HPDE6-E6E7 (cell line): ENCODE data around the gene KRT74.
A peak's percentile ranks its signal among the peaks of the same experiment; 100 is the strongest.

ENCODE experiments used
- DNase-seq: peaks from one replicate; pipeline ENCODE4 v3.0.0; 2011; ENCODE audit warnings: missing footprints; ENCODE audit errors: extremely low spot score

KRT74 gene

DNA sequence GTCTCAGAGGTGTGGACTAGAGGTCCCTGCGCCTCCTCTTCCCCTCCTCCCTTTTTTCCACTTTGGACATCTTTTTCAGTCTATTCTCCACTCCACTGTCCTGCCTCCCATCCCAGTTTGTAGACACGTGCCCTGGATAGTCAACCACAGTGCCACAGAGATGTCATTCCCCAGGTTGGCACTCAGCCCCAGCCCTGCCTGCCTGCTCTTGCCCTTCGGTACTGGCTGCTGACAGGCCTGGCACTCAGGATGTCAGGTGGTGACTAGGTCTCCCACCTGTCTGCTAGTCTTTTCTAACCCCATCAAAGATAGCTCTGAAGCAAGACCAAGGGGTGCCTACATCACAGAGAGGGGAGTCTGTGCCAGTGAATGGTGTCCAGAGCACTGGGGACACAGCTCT lies 36.5 kb downstream of the KRT74 start:
- DNase-seq, result no peak

DNA sequence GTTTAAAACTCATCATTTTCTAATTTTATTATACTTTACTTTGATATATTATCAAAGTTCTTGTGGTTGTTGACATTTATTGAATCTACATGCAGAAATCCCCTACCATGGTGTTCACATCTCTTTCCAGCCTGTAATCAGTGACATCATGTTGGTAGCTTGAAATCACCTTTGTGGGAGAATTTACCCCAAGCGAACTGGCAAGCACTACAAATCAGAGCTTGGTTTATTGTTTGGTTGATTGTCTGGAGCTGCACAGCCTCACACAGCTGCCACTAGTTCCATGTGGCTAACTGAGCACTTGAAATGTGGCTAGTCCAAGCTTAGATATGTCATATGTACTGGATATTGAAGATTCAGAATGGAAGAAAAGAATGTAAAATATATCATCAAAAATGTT lies 38.1 kb downstream of the KRT74 start:
- no peak for DNase-seq

DNA sequence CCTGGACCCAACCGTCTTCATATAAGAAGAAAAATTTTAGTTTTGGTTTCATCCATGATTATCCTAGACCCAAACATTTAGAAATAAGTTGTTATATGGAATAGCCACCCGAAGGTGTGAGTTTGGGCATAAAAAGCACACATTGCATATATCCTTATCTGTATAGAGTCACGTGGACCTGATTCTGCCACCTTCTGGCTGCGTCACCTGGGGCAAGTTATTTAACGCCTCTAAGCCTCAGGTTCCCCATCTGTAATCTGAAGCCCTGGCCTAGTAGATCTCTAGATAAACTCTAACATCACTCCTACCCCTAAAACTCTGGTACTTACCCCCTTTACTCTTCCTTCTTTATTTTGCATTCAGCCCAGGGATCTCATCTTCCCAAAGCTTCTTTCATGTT lies 39.2 kb downstream of the KRT74 start:
- DNase-seq, result no peak

DNA sequence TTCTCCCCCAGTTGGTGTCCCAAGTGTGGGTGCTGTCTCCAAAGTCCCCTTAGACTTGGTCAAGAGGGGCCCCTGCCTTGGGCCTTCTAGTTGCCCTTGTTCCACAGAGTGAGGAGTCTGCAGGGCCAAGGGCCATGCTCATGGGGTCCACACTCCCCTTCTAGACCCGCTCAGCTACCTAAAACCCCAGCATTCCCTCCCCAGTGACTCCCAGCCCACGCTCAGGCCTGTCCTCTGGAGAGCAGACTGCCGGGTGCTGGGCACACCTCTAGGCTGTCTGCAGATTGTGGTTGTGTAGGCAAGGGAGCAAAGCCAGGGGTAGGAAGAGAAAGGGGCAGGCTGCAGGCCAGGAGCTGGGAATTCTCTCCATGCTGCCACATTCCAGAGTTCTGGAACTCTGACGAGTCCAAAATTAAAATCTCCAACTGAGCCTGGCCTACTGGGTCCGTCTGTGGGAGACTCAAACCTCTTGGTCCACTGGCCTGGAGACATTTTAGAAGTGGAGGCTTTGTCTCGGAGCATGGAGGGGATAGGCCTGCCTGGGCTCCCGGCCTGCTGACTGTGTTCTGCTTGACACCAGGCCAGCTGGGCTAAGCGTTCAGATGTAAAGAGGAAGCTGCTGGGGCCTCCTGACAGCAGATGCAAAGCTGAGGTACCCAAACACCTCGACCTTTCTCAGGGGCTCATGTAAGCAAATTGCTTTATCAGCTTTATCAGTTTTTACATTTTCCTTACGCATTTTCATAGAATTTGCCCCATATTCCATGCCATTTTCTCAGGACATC lies 39.8 kb downstream of the KRT74 start:
- no peak for DNase-seq

DNA sequence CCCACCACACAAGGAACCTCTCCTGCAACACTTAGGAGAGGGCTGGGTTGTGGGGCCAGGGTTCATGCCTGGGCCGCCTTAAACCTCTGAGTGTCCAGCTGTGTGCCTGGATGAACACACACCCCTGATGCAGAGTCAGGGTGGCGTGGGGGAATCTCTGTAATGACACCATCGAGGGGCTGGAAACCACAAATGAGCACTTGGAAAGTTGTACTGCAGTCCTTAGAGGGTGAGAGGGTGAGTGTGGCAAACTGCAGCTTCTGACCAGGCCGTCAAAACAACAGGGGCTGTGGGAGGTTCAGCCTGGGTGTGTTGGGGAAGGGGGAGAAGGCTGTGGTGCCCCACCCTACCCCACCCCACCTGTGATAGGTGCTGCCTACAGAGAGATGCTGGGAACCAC lies 41.0 kb downstream of the KRT74 start:
- DNase-seq, result no peak

DNA sequence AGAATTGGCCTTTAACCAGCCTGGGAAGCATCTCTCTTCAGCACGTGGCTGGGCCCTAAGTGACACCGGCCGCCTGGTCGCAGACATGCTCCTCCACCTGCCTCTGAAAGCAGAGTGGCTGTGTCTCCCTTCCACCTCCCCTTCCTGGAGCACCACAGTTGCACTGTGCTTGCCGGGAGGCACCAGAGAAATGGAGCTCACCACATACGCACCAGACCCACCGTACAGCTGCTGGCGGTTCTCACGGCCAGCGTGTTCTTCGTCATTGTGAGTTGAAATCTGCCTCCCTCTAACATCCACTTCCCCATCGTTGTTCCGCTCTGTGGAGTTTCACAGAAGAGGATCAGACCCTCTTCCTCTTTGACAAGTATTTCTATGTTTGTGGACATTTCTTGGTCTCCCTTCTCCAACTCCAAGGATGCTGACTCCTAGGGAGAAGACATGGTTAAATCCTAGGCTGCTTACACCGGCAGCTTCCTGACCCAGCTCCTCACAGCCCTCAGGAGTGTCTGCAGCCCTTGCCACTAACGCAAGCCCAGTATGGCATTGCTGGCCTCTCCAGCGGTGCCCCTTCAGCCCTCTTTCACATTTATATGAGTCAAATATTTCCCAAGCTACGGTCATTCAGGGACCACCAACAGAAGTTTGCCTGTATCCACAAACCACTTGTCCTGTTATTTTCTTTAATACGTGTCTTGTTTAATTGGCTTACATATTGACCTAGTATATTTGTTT lies 41.9 kb downstream of the KRT74 start:
- no peak for DNase-seq

DNA sequence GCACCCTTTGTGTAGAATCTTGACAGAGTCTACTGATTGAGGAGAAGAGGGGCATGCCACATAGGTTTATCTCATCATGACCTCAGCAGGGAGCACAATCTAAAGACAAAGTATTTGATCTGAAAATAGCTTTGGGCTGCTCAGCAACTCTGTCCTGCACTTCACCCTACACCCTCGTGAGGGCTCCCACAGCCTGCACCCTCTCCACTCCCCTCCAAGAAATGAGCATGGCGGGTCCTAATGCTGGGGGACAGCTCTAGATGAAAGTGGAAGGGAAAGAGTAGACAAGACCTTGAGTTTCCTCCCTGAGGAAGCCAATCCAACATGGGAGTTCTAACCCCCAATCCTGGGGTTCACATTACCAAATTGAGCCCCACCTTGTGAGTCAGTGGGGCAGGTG lies 42.7 kb downstream of the KRT74 start:
- DNase-seq, result no peak

DNA sequence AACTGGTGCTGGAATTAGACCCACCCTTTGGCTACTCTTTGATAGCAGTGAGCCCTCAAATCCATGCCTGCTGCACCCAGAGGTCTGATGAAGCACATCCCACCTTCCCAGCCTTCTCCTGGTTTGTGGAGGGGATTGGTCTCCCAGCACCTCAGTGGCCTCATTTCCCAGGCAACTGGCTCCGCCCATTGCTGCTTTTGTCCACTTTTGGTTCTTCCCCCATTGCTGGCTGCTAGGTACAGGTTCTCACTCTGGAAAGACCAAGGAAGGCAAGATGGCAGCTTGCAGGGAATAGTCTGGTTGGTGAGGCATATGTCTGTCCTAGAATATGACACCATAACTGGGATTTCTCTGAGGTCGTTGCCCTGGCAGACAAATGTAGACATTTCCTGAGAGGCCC lies 43.3 kb downstream of the KRT74 start:
- DNase-seq, result no peak

DNA sequence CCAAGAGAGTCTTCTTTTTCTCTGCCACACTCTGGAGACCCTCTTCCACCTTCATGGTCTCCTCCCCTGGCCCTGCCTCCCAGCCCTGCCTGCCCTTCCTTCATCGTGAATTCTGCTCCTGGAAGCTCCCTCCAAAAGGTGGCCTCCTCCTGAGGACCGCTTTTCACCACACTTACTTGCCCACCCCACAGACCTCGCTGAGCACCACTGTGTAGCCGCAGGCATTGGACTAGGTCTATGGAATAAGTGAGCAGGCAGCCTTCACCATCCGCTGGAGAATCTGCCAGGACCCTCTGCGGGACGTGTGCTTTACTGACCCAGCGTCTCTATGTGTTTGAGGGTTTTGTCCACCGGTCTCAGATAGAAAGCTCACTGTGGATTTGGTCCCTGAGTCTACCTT lies 43.8 kb downstream of the KRT74 start:
- no peak for DNase-seq

DNA sequence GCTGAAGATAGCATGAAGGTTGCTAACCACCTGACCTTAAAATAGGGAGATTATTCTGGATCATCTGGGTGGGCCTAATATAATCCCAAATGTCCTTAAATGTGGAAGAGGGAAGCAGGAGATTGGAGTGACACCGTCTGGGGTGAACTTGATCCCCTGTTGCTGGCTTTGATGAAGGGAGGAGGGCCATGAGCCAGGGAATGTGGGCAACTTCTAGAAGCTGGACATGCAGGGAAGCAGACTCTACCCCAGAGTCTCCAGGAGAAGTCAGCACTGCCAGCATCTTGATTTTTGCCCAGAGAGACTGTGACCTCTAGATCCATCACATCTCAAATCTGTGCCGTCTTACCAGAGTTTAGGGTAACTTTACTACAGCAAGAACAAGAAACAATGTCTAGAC lies 44.2 kb downstream of the KRT74 start:
- DNase-seq, result no peak

DNA sequence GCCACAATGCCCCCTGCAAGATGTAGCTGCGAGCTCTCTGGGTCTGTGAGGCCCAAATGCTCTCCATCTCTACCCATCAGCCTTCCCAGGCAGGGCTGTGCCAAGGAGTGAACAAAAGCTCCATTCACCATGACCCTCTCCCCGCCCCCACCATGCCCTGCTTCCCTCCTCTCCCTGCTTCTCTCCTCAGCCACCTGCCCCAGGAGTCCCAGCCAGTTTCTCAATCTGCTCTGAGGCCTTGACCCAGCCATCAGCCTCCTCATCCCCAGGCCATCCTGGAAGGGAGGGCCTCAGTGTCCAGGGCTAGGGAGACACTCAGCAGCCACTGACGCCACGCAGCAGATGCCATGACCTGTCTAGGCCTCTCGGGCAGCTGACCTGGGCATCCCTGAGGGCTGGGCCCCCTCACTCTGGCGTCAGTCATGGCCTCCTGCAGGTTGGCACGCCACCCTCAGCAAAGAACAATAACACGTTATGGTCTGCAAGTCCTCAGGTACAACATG lies 45.0 kb downstream of the KRT74 start:
- DNase-seq, result no peak

DNA sequence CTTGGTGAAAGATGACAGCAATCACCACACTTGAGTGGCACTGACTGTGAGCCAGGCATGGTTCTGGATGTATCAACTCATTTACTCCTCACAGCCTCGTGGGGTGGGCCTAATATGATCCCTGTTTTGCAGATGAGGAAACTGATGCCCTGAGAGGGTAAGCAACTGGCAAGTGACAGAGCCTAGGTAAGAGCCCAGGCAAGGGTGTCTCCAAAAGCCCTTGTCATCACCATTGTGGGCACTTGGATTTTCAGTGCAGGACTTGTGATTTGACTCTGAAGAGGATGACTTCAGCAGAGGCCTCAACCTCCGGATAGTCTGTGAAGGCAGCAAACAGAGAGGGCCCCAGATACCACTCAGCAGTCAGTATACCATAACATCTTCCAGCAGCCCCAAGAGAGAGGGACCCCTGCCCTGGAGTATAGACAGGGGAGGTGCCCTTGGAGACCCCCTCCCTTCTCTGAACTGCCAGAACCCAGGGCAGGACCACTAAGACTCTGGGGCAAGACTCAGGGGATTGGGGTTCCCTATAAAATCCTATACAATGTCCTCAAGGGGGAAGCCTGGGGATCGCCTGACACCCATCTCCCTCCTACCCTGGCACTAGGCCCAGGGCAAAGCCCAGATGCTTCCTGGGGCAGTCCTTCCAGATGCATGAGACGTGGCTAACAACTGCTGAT lies 46.4 kb downstream of the KRT74 start:
- DNase-seq, result no peak

DNA sequence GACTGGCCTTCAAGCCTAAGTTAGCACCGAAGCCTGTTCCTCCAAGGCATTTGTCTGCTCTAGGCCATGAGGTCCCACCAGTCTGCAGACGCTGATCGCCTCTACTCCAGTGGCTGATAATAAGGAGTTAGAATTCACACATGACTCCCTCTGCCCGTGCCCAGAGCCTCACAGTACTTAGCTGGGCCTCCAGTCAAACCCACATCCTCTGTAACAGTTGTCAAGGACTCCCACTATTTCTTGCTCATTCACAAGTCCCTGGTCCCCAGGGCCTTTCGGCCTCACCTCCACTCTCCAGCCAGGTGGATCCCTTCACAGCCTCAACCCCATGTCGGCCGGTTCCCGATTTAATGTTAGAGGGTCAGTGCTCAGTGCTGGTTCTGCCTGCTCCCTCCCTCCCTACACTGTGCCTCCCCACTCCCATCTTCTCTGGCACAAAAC lies 47.1 kb downstream of the KRT74 start:
- DNase-seq, result no peak

DNA sequence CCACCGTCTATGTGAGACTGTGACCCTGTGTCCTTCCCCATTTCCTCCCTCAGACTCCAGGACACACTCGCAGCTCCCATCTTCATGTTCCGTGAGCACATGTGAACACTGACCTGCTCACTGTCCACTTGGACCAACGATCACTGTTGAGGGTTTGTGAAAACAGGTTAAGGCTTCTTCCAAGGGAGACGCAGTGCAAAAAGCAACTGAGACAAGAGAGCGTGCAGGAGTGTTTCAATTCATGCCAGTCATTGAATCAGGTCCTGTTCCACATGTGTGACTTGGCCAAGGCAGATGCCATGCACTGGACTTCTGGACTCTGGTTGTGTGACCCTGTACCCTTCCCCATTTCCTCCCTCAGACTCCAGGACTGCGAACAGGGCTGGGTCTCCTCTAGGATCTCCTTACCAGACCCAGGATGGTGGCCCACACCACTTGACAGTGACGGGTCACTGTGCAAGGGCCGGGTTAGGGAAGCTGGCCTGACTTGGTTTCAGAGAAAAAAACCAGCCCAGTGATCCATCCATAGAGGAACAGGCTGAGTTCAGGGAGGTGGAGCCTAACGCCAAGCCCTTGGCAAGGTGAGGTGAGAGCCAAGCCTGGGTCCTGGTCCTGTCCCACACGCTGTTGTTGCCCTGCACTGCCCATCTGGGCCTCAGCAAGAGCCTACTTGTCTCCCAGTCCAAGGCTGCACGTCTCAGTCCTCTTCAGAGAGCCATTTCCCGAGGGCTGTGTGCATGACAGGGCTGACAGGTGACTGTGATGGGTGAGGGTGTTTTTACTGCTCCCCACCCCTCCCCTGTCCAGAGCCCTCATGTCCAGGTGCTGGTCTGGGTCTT lies 47.8 kb downstream of the KRT74 start:
- no peak for DNase-seq

DNA sequence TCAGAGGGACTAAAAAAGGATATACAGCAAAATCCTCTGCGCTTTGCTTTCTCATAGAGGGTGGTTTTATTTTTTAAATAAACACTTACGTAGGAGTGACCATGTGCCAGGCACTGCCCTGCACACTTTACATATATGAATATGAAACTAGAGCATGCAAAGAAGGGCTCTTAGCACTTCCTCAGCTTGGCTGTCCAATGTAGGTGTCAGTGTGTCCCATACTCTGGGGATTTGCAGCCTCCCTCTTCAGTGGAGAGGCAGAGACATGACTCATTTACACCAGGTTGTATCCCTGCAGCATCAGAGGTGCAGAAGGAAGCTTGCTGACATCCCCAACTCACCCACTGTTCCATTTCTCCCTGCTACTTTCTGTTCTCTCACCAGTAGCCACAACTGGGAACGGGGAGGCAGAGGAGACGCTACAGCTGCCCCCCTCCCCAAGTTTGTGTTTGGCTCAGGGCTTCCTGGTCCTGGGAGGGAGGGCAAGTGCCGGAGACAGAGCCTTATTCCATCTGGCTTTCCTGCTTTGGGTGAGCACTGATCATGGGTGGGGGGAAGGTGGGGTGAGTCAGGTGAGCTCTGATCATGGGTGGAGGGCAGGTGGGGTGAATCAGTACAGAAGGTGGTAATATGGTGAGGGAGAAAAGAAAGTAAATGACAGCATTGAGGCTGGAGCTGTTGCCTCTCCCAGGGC lies 48.6 kb downstream of the KRT74 start:
- peak; percentile 59 for DNase-seq

DNA sequence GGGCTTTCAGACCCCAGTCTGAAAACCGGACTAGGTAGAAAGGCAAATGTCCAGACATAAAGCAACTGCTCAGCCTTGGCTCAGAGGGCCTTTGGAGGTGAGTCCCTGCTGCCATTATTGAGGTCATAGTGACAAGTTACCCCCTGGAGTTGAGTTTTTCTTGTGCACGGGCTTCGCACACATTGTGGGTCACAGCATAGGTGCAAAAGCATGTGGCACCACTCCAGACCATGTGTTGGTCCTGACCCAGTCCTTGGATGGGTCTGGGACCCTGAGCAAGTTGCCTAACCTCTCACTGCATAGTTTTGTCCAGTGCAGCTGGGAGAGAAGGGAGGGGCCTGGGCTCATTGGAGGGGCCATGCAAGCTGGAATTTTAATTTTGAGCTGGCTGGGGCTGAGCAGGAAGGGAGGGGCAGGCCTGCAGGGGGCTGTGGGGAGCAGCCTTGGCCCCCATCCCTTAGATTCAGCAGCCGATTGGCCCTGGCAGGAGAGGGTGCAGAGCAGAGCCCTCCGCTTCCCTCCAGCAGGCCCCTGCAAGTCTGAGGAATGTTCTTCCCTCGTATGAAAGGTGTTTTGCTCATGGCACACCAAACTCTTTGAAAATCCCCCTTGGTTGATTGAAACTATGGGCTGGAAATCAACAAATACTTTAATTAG lies 49.3 kb downstream of the KRT74 start:
- no peak for DNase-seq

DNA sequence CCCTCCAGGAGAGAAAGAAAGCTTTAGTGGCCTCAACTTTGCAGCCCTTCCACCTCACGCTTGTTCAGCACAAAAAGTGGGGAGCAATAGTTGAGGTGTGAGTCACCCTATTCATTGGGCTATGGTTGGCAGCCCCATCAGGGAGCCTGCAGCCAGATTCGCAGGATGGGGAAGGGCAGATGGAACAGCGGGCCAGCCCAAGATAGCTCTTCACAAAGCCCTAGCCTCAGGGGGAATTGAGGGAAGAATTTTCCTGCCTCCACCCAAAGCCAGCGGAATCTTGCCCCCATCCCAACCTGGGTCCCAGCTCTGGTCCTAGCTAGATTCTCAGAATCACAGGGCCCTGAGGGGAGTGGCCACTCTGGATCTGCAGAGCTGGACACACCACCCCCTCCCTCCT lies 49.8 kb downstream of the KRT74 start:
- DNase-seq, result no peak

DNA sequence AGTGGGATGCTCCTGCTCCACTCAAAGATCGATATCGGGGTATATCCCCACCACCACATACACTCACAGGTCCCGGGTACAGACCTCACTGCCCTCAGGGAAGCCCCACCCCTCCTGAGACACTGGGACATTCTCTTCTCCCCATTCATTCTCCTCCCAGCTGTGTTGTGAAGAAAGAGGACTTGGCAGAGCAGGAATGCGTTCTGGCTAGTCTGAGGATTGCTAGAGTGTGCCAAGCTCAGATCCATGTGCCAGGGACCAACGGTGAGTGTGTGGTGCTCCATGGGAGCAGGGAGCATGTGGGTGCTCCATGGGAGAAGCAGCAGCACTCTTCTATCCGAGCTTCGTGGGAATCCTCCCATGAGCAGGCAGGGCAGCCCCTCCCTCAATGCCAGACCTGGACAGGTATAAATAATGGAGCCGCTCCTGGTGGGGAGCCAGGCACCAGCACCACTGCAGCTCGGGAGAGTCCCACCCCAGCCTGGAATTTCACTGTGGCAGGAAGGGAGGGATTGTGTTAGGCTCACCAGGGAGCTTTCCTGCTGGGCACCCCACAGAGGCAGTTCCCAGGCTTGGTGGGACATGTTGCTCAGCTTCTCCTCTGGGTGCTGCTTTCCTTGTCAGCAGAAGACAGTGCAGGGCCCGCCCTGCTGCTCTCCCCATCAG lies 51.2 kb downstream of the KRT74 start:
- DNase-seq, result no peak

DNA sequence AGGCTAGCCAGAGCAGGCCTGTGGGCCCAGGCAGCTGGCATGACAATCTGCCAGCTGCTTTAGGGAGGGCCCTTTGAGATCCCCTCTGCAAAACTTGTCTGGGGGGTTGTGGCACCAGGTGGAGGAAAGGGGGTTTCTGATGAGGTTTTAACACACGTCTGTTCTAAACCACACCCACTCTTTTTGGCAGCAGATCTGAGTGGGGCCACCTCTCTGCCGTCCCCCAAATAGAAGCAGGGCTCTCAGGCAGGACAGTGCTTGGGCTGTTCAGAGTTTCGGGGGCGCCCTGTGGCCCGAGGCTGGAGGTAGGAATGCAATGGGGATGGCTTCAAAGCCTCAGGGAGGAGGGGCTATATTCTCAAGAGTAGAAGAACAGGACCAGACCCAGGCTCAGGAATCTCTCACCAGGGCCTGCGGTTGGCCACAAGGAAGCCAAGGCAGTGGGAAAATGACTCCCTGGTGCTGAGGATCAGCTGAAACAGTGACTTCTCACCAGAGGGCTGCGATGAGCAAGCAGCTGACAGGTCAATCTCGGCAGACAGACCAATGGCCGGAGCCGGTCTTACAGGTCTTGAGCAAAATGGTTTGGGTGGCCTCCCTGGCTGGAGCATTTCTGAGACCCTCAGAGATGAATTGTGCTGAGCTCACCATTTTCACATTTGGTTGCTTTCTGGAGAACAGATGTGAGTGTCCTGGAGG lies 51.9 kb downstream of the KRT74 start:
- peak; percentile 53 for DNase-seq
